ENCODE measurements around the gene PIGQ. TPM values are rescaled to one million over a fixed set of nuclear protein-coding genes. Genes with fewer than 3 reads are reported as not detected.
"Not testable (repeated sequence)": the region's sequence is repeated elsewhere in the genome, so short reads cannot be mapped to it uniquely, and the experiment has no call there.

Gene PIGQ
- total and polyA plus RNA-seq, 2 of the 13 experiments (the other 11 are each of a cell fraction or from before 2014, with no cell fraction given) = 7.7 to 19.7 TPM

DNA sequence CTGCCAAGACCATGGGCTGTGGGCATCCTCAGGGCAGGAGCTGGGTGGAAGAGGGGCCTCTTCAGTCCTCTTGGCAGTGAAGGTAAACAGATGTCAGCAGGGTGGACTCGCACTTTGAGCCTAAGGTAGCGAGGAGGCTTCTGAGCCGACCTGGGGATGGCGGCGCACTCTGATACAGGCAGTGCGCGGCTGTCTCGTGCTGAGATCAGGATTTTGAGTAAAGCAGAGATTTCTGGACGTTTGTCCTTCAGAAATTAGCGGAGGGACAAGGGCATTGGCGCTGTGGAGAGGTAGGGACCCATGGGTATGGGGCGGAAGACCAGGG is 26.9 kb downstream of the PIGQ start:
- BruUV-seq (replicated peaks) = no TSS peak
- FAIRE-seq = no peak
- no peaks in the 10 kb centered on the region; a peak in 1 of 5 replicates for H3K27me3 ChIP-seq (ENCODE audit: control insufficient read depth in 1 of 2, insufficient read depth in 2 of 2, low read length in 2 of 2)
- ChIA-PET CTCF (ENCODE audit: low intra/inter-chr PET ratio, low total read pairs) (no interaction called here), POLR2A (no interaction called here)
- H3K36me3 ChIP-seq (replicated peaks in 1 of 2; ENCODE audit: control insufficient read depth in 1 of 2, insufficient read depth in 2 of 2, low read length in 2 of 2) = peaks cover 6 to 11% of the 10 kb centered on the region in 2 experiments; a peak in 4 of 5 replicates
- DNase-seq (ENCODE audit: low spot score) = no peak
- TF ChIP-seq ZBTB8A (CRISPR knock-in tag; IDR thresholded peaks at IDR 0.05; ENCODE audit: borderline replicate concordance, low read depth) (no peak), ZBTB33 (CRISPR knock-in tag; IDR thresholded peaks at IDR 0.05) (peak; percentile 78)
- H3K4me3 ChIP-seq (replicated peaks in 1 of 3; ENCODE audit: insufficient read depth in 1 of 3, low read depth in 2 of 3, low read length in 3 of 3) = no peak overlapping the region
- WGBS (ENCODE audit: low lambda C conversion rate) = 90% methylated on average over 12 of the region's 12 CpGs
- in situ Hi-C loops (cut with HindIII; ENCODE audit: extremely low pct_ligation_motif_present, low pct_unique_long_range_greater_than_20kb) (no loop called here), intact Hi-C loops (cut with micrococcal nuclease; ENCODE audit: unreplicated experiment) (no loop called here)
- no peak for ATAC-seq
- H3K4me2 ChIP-seq (ENCODE audit: low read depth, low read length) = no peak overlapping the region
- H3K27ac ChIP-seq (ENCODE audit: extremely low read length, insufficient read depth, low read length) = no peak overlapping the region
- no peak overlapping the region for H2AFZ ChIP-seq (ENCODE audit: low read length)
- no peaks in the 10 kb centered on the region for H3K9me3 ChIP-seq (ENCODE audit: low read length)
- no peaks in the 10 kb centered on the region for H4K20me1 ChIP-seq (ENCODE audit: insufficient read depth, low read length)
- no peak overlapping the region for H3K9ac ChIP-seq (ENCODE audit: insufficient read depth, low read depth, low read length)
- peaks cover 23% of the 10 kb centered on the region for H3K4me1 ChIP-seq (ENCODE audit: insufficient read depth, low read length)
- peaks cover 32% of the 10 kb centered on the region for H3K79me2 ChIP-seq (ENCODE audit: insufficient read depth, low read length)

DNA sequence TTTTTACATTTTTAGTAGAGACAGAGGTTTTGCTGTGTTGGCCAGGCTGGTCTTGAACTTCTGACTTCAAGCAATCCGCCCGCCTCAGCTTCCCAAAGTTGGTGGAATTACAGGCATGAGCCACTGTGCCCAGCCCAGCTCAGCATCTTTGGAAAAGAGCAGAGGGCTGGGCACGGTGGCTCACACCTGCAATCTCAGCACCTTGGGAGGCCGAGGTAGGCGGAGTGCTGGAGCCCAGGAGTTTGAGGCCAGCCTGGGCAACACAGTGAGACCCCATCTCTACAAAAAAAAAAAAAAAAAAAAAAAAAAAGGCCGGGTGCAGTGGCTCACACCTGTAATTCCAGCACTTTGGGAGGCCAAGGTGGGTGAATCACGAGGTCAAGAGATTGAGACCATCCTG is 27.9 kb downstream of the PIGQ start:
- ATAC-seq; FAIRE-seq; H3K27me3 ChIP-seq (ENCODE audit: control insufficient read depth in 1 of 2, insufficient read depth in 2 of 2, low read length in 2 of 2); in situ Hi-C loops (cut with HindIII; ENCODE audit: extremely low pct_ligation_motif_present, low pct_unique_long_range_greater_than_20kb); H3K4me3 ChIP-seq (replicated peaks in 1 of 3; ENCODE audit: insufficient read depth in 1 of 3, low read depth in 2 of 3, low read length in 3 of 3); H3K27ac ChIP-seq (ENCODE audit: extremely low read length, insufficient read depth, low read length); H3K9ac ChIP-seq (ENCODE audit: insufficient read depth, low read depth, low read length); H3K9me3 ChIP-seq (ENCODE audit: low read length); H2AFZ ChIP-seq (ENCODE audit: low read length); H4K20me1 ChIP-seq (ENCODE audit: insufficient read depth, low read length); H3K4me2 ChIP-seq (ENCODE audit: low read depth, low read length); CTCF ChIA-PET (ENCODE audit: low intra/inter-chr PET ratio, low total read pairs); DNase-seq (ENCODE audit: low spot score); BruUV-seq (replicated peaks); intact Hi-C loops (cut with micrococcal nuclease; ENCODE audit: unreplicated experiment); POLR2A ChIA-PET: not testable (repeated sequence)
- 95% methylated on average over 7 of the region's 7 CpGs for WGBS (ENCODE audit: low lambda C conversion rate)
- Histone ChIP-seq H3K79me2 (ENCODE audit: insufficient read depth, low read length) (peaks cover 27% of the 10 kb centered on the region), H3K4me1 (ENCODE audit: insufficient read depth, low read length) (peaks cover 14% of the 10 kb centered on the region), H3K36me3 (replicated peaks in 1 of 2; ENCODE audit: control insufficient read depth in 1 of 2, insufficient read depth in 2 of 2, low read length in 2 of 2) (peaks cover 6 to 11% of the 10 kb centered on the region in 2 experiments; a peak in 4 of 5 replicates)

Data from HepG2 (cell line).